Stimulated activated CD8-positive, alpha-beta memory T cell treated with anti-CD3 and anti-CD28 coated beads, Interleukin-15, amount 100 ng/mL, for 4 hours (primary cell): ENCODE data around the gene UCMA.

ENCODE experiments used
- DNase-seq, 2 donors: peaks; one replicate each; pipeline ENCODE4 v3.0.0-alpha.2; 2020; ENCODE audit warnings: low read depth in 2 of 2

The UCMA gene

GRCh38 chr10:13187135-13187534 is 47.0 kb downstream of the UCMA start:
- no peak for DNase-seq

- DNase-seq = no peak
Observed at GRCh38 chr10:13184730-13185514, 49.3 kb downstream of the UCMA start.

- DNase-seq = no peak
Observed at GRCh38 chr10:13184276-13184675, 49.9 kb downstream of the UCMA start.

- no peak for DNase-seq
Observed at GRCh38 chr10:13183625-13184024, 50.5 kb downstream of the UCMA start.

GRCh38 chr10:13182424-13182823 is 51.8 kb downstream of the UCMA start:
- no peak for DNase-seq

- no peak for DNase-seq
Observed at GRCh38 chr10:13180788-13181187, 53.4 kb downstream of the UCMA start.

GRCh38 chr10:13173616-13174015 is 60.6 kb downstream of the UCMA start:
- DNase-seq = no peak
